HFF-Myc (cell line): ENCODE measurements around the gene GALNT4.

Source experiments
- DNase-seq: peaks from one replicate; pipeline ENCODE4 v3.0.0-alpha.2; 2011; ENCODE audit warnings: low read depth; ENCODE audit errors: extremely low read depth
- H3K4me3 ChIP-seq: replicated peaks from 2 replicates; pipeline ENCODE4 v1.5.1; 2011; ENCODE audit warnings: low read depth, mild to moderate bottlenecking, control low read depth, low read length
- TF ChIP-seq, protein P1 (sequence below): IDR thresholded peaks from 2 replicates; pipeline ENCODE4 v1.5.1; 2012; ENCODE audit warnings: mild to moderate bottlenecking, low read depth, low read length, control low read depth; ENCODE audit errors: missing control alignments

GALNT4 gene

GRCh38 chr12:89523843-89524540, 604 bp downstream of the GALNT4 start:
- TF ChIP-seq, protein P1, sequence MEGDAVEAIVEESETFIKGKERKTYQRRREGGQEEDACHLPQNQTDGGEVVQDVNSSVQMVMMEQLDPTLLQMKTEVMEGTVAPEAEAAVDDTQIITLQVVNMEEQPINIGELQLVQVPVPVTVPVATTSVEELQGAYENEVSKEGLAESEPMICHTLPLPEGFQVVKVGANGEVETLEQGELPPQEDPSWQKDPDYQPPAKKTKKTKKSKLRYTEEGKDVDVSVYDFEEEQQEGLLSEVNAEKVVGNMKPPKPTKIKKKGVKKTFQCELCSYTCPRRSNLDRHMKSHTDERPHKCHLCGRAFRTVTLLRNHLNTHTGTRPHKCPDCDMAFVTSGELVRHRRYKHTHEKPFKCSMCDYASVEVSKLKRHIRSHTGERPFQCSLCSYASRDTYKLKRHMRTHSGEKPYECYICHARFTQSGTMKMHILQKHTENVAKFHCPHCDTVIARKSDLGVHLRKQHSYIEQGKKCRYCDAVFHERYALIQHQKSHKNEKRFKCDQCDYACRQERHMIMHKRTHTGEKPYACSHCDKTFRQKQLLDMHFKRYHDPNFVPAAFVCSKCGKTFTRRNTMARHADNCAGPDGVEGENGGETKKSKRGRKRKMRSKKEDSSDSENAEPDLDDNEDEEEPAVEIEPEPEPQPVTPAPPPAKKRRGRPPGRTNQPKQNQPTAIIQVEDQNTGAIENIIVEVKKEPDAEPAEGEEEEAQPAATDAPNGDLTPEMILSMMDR, result no peak
- DNase-seq, result no peak
- H3K4me3 ChIP-seq, result peak overlapping the region; percentile 67

- peak overlapping the region; percentile 67 for H3K4me3 ChIP-seq
- TF ChIP-seq, protein P1, result no peak
- no peak for DNase-seq
These were observed 1.2 kb downstream of the GALNT4 start for GRCh38 chr12:89523393-89523792.

DNA sequence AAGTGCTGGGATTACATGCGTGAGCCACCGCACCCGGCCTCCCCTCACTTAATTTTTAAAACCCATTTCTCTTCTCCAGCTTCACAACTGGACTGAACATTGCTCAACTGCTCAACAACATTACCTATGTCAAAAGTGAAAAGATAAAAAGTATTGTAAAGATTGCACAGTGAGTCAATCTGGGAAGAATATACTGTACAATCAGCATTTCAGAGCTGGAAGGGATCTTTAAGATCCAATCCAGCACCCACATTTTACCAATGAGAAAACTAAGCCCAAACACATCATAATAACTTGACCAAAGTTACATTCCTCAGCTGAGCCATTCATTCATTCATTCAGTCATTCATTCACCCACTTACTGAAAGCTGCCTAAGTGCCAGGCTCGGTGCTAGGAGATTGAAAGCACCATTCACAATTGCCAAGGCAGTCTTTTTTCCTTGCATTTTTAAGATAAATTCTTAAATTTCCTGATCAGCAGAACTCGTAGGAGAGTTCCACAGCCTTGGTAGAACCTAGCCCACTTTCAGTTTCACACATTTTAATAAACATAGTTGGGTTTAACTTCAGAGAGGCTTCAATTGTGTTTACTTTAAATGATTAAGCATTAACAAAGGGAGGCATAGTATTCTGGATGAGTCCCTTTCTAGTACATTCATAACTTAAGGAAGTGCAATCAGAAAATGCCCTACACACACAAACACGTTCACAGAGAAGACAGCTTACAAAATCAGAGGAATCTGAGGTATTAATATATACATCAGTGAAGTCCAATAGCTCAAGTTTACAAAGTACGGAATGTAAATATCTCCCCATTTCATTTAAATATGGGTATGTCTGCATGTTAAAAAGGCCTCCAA, 3.0 kb downstream of the GALNT4 start:
- TF ChIP-seq, protein P1, result no peak
- DNase-seq, result no peak

DNA sequence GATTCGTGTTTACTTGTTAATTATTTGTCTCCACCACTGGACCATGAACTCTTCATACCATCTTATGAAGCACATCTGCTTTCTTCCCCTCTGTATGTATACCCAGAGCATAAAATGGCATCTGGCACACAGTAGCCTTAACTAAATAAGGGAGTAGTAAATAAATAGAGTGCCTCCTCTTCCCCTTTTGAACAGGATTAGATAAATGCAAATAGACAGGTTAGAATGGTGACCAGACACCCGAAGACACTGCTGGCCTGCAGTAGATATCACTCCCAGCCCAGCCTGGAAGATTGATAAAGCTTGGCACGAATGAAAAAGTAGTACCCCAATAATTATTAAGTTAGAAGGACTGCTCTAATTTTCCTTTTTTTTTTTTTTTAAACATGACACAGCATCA, 6.9 kb downstream of the GALNT4 start:
- no peak overlapping the region for H3K4me3 ChIP-seq
- TF ChIP-seq, protein P1, result no peak
- DNase-seq, result no peak

More for the DNA sequence above, 3.0 kb downstream of the GALNT4 start:
- H3K4me3 ChIP-seq, result no peak overlapping the region

DNA sequence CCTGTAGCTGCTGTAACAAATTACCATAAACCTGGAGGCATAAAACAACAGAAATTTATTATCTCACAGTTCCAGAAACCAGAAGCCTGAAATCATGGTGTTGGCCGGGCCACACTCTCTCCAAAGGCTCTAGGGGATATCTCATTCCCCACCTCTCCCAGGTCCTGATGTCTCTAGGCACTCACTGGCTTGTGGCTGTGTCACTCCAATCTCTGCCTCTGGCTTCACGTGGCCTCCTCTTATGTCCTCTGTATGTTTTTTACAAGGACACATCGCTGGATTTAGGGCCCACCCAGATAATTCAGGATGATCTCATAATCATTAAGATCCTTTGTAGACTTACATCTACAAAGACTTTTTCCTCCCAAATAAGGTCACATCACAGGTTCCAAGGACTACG, 8.0 kb downstream of the GALNT4 start:
- TF ChIP-seq, protein P1, result no peak
- DNase-seq, result no peak
- H3K4me3 ChIP-seq, result no peak overlapping the region

DNA sequence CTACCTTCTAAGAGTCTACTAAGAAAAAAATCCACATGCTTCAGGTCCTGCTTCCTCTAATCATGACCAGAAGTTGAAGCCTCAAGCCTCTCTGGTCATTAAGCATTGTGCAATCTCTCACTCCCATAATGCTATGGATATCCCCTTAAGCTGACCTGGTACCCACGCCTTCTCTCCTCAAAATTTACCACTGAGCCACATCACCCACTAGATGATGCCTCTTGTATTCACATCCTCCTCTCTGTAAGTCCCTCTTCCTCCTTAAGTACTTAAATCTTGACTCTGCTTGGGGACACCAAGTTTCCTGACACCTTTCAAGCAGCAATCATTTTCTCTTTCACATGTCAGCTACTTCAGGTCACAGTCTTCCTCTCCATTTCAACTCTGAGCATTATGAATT, 9.8 kb downstream of the GALNT4 start:
- TF ChIP-seq, protein P1, result no peak

More for the DNA sequence above, 9.8 kb downstream of the GALNT4 start:
- no peak overlapping the region for H3K4me3 ChIP-seq
- DNase-seq, result no peak
